Left colon (tissue), 2 donors: ENCODE data around the gene TAF4. TPM values are rescaled to one million over a fixed set of nuclear protein-coding genes. Genes with fewer than 3 reads are reported as not detected.

ENCODE experiments used
- ATAC-seq: fragments of 200-7000 bp; cut with Tn5 transposase; one replicate; pipeline ENCODE4 v1.9.1; 2020; ENCODE audit warnings: mild to moderate bottlenecking, moderate library complexity
- DNase-seq, 2 donors: peaks; one replicate each; pipeline ENCODE4 v3.0.0-alpha.2; 2020
- intact Hi-C, 2 donors: fragments of 100-400 bp; cut with DNase I in 1 of 2; cut with micrococcal nuclease in 1 of 2; formaldehyde crosslinking; loops; one replicate each; pipeline versions ENCODE4 v1.11.2 to v1.14.0; 2022; cut with DNase I, micrococcal nuclease
- total RNA-seq, 2 donors: library from RNA; stranded (reverse); fragmentation: NEBNext Ultra II Directional; extraction: Animal tissue kit (Norgen Biotek cat#: 25700); gene quantifications; one replicate each; pipeline ENCODE4 v1.2.1, GENCODE V29; 2021
- donor health status: DM: no; HTN: no; CAD: no.
- donor health status: DM: yes; HTN: yes; CAD: no.

TAF4 gene
- total RNA-seq, 2 donors from 2014 or later = 22.1 to 28.2 TPM

GRCh38 chr20:61964675-61965605 lies 100.7 kb downstream of the TAF4 start:
- peak; percentile 8 for ATAC-seq
- DNase-seq = no peak
- intact Hi-C loops = no loop called here

GRCh38 chr20:61963885-61964674 lies 101.6 kb downstream of the TAF4 start:
- no peak for DNase-seq
- intact Hi-C loops = no loop called here
- ATAC-seq = no peak

DNA sequence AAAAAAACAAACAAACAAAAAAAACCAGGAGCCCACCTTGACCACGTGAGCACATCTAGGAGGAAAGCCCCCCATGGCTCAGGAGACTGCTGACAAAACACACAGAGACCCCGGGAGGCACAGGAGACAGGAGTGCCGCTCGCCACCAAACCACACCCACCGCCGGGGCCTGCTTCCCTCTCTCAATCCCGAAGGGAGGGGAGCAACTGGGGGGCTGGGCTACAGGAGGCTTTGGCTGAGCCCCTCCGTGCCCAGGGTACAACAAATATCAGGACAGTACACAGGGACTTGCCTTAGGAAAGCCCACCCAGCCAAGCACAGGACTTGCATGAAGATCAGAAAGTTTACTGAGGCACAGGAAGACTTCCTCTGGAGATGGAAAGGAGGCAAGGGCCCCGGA lies 102.5 kb downstream of the TAF4 start:
- no peak for DNase-seq
- intact Hi-C loops = no loop called here
- no peak for ATAC-seq

GRCh38 chr20:61960836-61961235 lies 104.8 kb downstream of the TAF4 start:
- DNase-seq = no peak
- no peak for ATAC-seq
- intact Hi-C loops = no loop called here

- intact Hi-C loops = no loop called here
- no peak for DNase-seq
- ATAC-seq = no peak
Measured at GRCh38 chr20:61958773-61959700, 106.6 kb downstream of the TAF4 start.

- no peak for ATAC-seq
- intact Hi-C loops = no loop called here
- no peak for DNase-seq
Measured at GRCh38 chr20:61957961-61958715, 107.5 kb downstream of the TAF4 start.

GRCh38 chr20:61956396-61957342 lies 109.0 kb downstream of the TAF4 start:
- intact Hi-C loops = no loop called here

GRCh38 chr20:61955668-61956395 lies 109.8 kb downstream of the TAF4 start:
- DNase-seq (no peak), ATAC-seq (no peak)
- intact Hi-C loops = no loop called here

More at GRCh38 chr20:61956396-61957342, 109.0 kb downstream of the TAF4 start:
- DNase-seq (no peak), ATAC-seq (no peak)

GRCh38 chr20:61954276-61955021 lies 111.2 kb downstream of the TAF4 start:
- intact Hi-C loops = no loop called here
- ATAC-seq (no peak), DNase-seq (no peak)

DNA sequence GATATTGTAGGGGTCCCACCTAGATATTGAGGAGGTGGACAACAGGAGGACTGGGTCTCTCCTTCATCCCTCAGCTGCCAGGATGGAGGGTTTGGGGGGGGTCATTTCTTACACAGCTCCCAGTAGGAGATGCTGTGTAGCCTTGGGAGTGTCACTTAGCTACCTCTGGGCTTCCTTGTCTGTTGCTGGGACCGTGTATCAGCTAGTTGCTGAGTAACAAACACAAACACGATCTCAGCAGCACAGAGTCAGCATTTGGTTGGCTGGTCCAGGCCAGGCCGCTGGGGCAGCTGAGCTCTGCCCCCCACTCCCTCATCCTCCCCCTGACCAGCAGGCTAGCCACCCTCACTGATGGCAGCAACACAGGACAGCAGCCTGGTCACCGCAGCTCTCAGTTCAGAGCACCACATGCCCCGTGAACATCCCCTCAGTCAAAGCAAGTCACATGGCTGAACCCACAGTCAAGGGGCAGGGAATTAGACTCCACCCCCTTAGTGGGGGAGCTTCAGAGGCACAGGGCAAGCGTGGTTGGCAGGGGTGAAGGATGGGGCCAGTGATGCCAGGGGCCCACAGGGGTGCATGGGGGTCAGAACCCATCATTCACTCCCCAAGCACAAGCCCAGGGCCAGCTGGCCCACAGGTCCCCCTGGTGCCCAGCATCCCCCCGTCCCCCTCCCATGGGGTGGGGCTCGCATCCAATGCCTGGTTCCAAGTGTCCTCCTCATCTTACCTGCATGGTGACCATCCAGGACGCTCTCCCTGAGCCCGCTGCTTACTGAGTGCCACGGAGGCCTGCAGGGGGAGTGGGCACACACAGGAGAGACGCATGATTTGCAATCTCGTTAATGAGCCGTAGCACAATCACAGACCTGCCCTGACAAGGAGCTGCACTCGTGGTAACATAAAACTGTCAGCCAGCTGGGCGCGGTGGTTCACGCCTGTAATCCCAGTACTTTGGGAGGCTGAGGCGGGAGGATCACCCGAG lies 112.4 kb downstream of the TAF4 start:
- ATAC-seq (no peak), DNase-seq (no peak)
- intact Hi-C loops = no loop called here

DNA sequence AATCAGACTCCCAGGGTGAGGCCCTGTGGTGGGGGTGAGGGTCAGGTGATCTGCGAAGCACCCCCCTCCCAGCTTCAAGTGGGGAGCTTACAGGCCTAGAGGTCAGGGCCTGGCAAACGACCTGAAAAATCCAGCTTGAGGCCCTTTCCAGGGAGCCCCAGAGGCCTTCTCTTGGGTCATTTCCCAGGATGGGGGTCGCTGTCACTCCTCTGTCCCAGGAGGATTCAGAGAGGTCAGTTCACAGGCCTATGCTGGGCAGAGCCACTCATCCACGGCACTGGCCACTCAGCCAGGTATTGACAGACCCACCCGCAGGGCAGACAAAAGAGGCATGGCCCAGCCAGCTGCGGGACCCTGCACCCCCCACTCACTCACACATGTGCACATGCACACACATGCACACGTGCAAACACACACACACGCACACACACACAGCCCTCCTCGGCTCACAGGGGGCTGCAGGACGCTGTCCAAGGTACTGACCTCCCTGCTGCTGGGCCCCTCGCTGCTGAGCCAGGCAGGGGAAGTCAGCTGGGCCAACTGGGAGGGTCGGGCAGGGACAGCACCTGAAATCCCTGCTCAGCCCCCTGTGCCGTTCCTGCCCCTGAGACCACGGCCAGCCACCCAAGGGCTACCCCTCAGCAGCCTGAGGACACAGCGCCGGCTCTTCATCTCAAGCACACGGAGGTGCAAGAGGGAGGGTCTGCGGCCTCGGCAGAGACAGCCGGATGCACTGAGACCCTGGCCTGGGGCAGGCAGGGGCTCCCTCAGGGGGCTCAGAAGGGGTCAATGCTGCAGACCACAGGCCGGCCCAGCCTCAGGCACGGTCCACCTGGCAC lies 113.8 kb downstream of the TAF4 start:
- no peak for ATAC-seq
- DNase-seq = no peak
- intact Hi-C loops = no loop called here

DNA sequence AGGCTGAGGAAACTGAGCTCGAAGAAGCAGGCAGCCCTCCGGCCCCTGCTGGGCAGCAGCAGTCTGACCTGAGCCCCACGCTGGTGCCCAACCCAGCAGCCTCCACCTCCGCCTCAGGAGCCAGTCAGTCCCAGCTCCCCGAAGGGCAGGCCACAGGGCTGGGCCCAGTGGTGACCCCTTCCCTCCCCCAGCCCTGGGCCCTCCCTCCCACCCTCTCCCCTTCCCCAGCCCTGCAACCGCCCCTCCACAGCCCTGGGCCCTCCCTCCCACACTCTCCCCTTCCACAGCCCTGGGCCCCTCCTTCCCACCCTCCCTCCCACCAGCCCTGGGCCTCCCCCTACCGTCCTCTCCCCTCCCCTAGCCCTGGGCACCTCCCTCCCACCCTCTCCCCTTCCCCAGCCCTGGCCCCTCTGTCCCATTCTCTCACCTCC lies 115.0 kb downstream of the TAF4 start:
- DNase-seq (no peak), ATAC-seq (no peak)
- intact Hi-C loops = no loop called here

- ATAC-seq (no peak), DNase-seq (no peak)
- intact Hi-C loops = no loop called here
Measured at GRCh38 chr20:61949714-61950640, 115.7 kb downstream of the TAF4 start.
